22Rv1 (cell line): ENCODE data around the gene GRM1.

ENCODE experiments used
- ZFX ChIP-seq: fragments of 450-650 bp; IDR thresholded peaks from 2 replicates; pipeline ENCODE4 v1.6.1; 2017; ENCODE audit warnings: antibody characterized with exemption, borderline replicate concordance
- TF ChIP-seq, protein P1 (sequence below): fragments of 450-650 bp; IDR thresholded peaks from 2 replicates; pipeline ENCODE4 v1.5.1; 2017; ENCODE audit warnings: mild to moderate bottlenecking

DNA sequence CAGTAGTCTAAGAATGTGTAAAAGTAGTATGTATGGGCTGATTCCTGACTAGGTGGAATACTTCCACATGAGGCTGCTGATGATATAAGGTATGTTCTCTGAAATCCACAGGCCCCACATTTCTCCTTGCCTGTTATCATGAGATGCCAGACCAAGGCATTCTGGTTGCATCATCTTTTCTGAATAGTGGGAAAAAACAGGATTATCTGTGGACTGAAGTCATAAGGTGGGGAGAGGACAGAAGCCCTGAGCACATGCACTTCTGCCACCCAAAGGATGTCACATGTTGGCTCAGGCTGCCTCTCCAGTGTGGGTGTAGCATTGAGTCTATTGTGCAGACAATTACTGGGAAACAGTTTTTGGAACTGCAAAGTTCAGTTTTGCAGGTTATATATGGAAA is 330.3 kb downstream of the GRM1 start:
- TF ChIP-seq, protein P1, sequence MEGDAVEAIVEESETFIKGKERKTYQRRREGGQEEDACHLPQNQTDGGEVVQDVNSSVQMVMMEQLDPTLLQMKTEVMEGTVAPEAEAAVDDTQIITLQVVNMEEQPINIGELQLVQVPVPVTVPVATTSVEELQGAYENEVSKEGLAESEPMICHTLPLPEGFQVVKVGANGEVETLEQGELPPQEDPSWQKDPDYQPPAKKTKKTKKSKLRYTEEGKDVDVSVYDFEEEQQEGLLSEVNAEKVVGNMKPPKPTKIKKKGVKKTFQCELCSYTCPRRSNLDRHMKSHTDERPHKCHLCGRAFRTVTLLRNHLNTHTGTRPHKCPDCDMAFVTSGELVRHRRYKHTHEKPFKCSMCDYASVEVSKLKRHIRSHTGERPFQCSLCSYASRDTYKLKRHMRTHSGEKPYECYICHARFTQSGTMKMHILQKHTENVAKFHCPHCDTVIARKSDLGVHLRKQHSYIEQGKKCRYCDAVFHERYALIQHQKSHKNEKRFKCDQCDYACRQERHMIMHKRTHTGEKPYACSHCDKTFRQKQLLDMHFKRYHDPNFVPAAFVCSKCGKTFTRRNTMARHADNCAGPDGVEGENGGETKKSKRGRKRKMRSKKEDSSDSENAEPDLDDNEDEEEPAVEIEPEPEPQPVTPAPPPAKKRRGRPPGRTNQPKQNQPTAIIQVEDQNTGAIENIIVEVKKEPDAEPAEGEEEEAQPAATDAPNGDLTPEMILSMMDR: no peak
- TF ChIP-seq ZFX: no peak
